HepG2 (cell line): Measurements from ENCODE around the gene TM9SF3.

ENCODE experiments used
- CEBPB ChIP-seq: IDR thresholded peaks from 2 replicates; pipeline ENCODE4 v1.6.1; 2011; ENCODE audit warnings: low read depth, low read length, improper control_type of control experiment, borderline replicate concordance
- NFIC ChIP-seq: IDR thresholded peaks from 2 replicates; pipeline ENCODE4 v1.6.1; 2012; ENCODE audit warnings: mild to moderate bottlenecking, low read length, inconsistent platforms
- REST ChIP-seq, 2 experiments: IDR thresholded peaks; 2 replicates each; pipeline ENCODE4 v1.6.1; 2011 to 2012; ENCODE audit warnings: low read length in 2 of 2, borderline replicate concordance in 1 of 2, low read depth in 1 of 2, mild to moderate bottlenecking in 1 of 2, moderate library complexity in 1 of 2
- TCF7 ChIP-seq: sonication (generic); IDR thresholded peaks from 2 replicates; pipeline ENCODE4 v1.6.1; 2016; ENCODE audit warnings: antibody characterized with exemption, low read depth
- YY1 ChIP-seq: IDR thresholded peaks from 2 replicates; pipeline ENCODE4 v1.6.1; 2011; ENCODE audit warnings: low read length, low read depth, moderate library complexity, mild to moderate bottlenecking; ENCODE audit not compliant: insufficient read depth, insufficient replicate concordance
- ZBED4 ChIP-seq: sonication (generic); formaldehyde crosslinking; IDR thresholded peaks from 2 replicates; pipeline ENCODE4 v1.4.0; 2020; ENCODE audit warnings: missing genetic modification reagents, borderline replicate concordance
- ZNF639 ChIP-seq: conservative IDR thresholded peaks from 2 replicates; pipeline ENCODE4 v1.6.1; 2018; ENCODE audit warnings: missing genetic modification reagents

- TF ChIP-seq ZBED4 (CRISPR knock-in tag) = no peak
- no peak for TF ChIP-seq REST (IDR thresholded peaks at IDR 0.05; ENCODE audit: borderline replicate concordance in 1 of 2, low read depth in 1 of 2, low read length in 2 of 2)
- no peak for TF ChIP-seq YY1
- no peak for TF ChIP-seq CEBPB
- TF ChIP-seq NFIC = no peak
- TF ChIP-seq TCF7 = no peak
- TF ChIP-seq ZNF639 (CRISPR knock-in tag) = no peak
Observed at GRCh38 chr10:96524741-96525140, 62.1 kb downstream of the TM9SF3 start.
